Body of pancreas (tissue), 4 donors: ENCODE measurements around the gene NHLRC2.

Source experiments
- CTCF ChIP-seq, 7 experiments: fragments of 450-650 bp in 4 of 7; fragments of 200-600 bp in 3 of 7; sonication (generic) in 3 of 7; IDR thresholded peaks; one replicate each; pipeline ENCODE4 v1.5.1; 2016 to 2019; ENCODE audit warnings: antibody characterized with exemption in 7 of 7
- POLR2A ChIP-seq, 3 donors: fragments of 450-650 bp; IDR thresholded peaks; one replicate each; pipeline ENCODE4 v1.6.1; 2016; ENCODE audit warnings: antibody characterized with exemption in 3 of 3, mild to moderate bottlenecking in 2 of 3

- TF ChIP-seq CTCF (IDR thresholded peaks at IDR 0.05) (no peak), POLR2A (IDR thresholded peaks at IDR 0.05) (no peak)
Measured at GRCh38 chr10:113912582-113912981, 58.1 kb downstream of the NHLRC2 start.
